RCC 7860 (cell line): ENCODE measurements around the gene PKDCC.
"Not testable (repeated sequence)": the region's sequence is repeated elsewhere in the genome, so short reads cannot be mapped to it uniquely, and the experiment has no call there.

Experiments
- DNase-seq: peaks from one replicate; pipeline ENCODE4 v3.0.0-alpha.2; 2015; ENCODE audit warnings: low spot score
- FAIRE-seq: peaks from 2 replicates; lab custom pipeline; 2012; peaks lifted over from hg19 to GRCh38; lab: Jason Lieb, UNC

PKDCC gene

DNA sequence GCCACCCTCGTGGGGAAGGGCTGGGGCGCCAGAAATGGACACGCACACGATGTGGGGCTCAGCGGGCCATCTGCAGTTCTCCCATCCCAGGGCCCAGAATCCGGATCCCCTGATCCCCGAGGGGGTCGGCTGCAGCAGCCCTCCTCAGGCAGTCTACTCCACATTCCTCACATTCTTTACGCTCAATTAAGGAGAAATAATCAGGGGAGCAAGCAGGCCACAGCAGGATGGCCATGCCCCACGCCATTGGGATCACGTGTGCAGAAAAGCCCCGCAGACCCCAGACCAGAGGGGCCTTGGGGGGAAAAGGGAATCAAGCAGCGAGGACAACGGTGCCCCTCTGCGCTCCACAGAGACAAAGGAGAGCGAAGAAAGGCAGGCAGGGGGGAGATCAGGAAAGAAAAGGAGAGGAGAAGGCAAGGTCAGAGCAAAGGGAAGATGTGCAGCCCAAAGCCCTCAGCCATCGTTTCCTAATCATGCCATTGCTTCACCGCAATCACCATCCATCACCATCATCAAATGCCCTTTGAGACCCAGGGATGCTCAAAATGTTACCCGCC lies 17.5 kb upstream of the PKDCC start:
- FAIRE-seq (no peak), DNase-seq (no peak)

DNA sequence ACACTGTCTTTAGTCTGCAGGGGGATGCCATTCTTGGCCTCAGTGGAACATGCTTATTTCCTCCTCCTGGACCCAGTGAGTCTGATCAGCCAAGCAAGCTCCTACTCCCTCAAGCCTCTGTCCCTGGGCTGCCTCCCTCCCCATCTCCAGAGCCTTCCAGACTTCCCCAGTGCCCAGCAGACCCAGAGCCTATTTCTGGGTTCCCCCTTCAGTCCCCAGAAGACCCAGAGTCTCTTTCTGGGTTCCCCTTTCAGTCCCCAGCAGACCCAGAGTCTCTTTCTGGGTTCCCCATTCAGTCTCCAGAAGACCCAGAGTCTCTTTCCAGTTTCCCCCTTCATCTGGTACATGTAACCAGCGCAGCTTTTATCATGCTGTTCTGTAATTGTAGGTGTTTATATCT lies 17.0 kb upstream of the PKDCC start:
- DNase-seq (no peak), FAIRE-seq (no peak)

DNA sequence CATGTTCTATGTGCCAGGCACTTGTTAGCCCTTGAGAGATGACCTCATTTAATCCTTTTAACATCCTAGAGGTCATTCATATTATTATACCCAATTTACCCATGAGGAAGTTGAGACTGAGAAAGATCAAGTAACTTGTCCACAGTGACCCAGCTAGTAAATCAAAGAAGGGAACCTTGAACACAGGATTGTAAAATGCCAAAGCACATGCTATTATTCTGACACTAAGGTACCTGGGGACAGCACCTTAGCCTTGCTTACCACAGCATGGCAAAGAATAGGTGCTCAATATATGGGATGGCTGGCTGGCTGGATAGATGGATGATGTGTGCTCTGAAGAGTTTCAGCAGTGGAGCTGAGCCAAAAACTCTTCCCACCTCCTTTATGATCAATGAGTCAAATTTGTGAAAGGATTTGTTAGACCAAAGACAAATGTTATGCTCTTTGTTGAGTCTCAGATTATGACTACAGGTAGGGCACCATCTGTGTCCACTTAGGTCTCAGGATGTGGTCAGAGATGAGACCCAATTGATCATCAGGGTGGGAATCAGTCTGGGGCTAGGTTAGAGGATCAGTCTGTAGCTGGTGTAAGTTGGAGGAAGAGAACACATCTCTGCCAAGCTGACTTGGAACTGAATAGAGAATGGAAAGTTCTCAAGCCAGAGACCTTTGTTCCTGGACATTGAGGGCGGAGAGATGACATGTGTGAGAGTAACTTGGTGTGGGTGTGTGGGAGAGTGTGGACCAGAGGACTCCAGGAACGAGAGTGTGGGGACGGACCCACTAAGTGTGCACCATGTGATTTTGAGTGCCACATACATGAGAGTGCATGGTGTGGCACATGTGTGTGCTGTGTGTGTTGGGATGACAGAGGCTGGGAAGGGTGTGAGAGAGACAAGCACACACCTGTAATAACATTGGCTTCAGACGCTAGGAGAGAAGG lies 16.3 kb upstream of the PKDCC start:
- FAIRE-seq, result no peak
- DNase-seq, result no peak

DNA sequence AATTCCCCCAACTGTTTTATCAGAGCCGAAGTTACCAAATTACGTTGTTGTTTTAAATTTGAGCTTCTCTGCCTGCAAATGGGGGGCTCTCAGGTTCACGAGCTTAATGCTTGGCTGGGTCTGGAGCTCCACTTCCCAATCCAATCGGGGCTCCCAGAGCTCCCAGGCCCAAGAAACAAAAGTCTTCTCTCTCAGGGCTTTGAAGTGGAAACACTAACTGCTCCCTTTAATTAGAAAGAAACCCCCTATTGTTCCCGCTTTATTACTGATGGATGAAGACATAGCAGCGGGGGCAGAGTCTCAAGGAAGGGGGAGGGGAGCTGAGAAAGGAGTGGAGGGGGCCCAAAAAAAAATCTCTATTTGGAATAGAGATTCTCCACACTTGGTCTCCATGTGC lies 15.6 kb upstream of the PKDCC start:
- DNase-seq, result no peak
- no peak for FAIRE-seq

DNA sequence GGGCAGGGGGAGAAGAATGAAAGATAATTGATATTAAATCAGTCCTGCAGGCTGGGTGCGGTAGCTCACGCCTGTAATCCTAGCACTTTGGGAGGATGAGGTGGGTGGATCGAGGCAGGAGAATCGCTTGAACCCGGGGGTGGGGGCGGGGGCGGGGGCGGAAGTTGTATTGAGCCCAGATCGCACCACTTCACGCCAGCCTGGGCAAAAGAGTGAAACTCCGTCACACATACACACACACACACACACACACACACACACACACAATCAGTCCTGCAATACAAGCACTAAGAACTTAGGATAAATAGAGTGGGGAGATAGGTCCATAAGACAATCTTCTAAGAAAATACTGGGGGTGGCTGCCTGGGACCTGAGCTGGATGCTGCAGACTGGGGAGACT lies 15.1 kb upstream of the PKDCC start:
- DNase-seq (no peak), FAIRE-seq (no peak)

- FAIRE-seq, DNase-seq: not testable (repeated sequence)
Measured at GRCh38 chr2:42034096-42034495, 13.7 kb upstream of the PKDCC start.

- DNase-seq (no peak), FAIRE-seq (no peak)
Measured at GRCh38 chr2:42035241-42035640, 12.6 kb upstream of the PKDCC start.

DNA sequence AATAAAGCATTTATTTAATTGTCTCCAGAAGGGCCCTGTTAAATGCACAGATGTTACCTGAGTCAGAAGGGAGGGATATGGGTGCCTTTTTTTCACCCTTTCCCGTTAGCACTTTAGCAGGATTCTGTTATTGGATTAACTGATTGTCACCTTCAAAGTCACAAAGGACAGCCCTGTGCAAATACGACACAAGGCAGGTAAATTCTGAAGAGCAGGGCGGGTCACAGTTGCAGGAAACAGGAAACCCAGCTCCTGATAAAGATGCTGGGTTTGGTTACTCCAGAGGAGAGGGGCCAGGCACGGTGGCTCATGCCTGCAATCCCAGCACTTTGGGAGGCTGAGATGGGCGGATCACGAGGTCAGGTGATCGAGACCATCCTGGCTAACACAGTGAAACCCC lies 11.4 kb upstream of the PKDCC start:
- no peak for DNase-seq
- no peak for FAIRE-seq

- DNase-seq (no peak), FAIRE-seq (no peak)
Measured at GRCh38 chr2:42036940-42037339, 10.9 kb upstream of the PKDCC start.

DNA sequence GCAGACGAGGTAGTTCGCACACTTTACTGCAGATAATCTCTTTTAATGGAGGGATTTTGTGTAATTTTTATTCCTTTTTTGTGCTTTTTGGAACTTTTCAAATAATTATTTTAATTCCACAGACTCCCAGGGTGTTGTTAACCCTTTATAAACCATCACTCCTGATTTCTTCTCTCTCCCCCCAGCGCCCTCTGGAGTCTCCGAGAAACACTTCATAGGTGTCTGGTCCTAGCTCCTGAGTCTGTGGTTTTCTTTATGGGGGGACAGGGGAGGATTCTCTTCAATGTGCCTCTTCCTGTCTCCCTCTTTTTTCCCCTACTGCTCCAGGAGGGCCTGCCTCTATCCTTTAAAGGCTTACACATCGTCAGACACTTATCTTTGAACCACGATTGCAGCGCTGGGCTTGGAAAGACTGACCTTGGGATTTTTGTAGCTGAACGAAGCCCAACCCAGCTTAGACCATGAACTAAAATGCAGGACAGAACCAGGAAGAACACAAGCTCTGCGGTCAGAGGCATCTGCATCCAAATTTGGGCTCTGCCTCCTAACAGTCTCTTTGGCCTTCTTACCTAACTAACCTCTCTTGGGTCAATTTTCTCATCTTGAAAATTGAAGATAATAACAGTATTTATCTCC lies 7.1 kb upstream of the PKDCC start:
- DNase-seq (no peak), FAIRE-seq (no peak)

DNA sequence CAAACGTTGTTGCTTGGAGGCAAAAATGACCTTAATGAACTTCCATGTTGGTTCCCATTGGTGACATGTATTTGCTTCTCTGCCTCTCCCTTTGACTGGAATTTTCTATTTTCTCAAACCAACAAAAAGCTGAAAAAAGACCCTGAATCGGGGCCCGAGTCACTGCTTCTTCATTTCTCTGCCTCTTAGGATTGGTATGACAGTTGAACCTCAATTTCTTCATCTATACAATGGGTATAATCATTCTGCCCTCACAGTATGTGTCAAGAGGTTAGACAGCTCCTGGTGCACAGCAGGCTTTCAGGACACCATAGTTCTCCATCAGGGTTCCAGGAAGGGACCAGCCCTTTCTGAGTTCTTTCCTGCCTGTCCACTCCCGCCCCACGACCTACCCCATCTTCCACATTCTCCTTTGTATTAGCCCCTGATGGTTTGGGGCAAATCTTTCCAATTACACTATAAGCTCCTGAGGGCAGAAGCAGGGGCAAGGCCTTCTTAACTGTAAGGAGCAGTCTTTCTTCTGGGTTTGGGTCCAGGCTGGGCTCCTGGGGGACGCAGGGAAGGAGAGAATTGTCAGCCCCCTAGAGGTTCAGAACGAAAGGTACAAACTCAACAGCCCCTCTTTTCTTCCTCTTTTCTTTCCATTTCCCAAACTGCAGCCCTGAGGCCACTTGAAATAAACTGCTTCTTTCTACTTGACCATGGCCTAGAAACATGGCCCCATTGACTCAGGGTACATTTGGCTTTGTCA lies 6.3 kb upstream of the PKDCC start:
- DNase-seq, result no peak
- no peak for FAIRE-seq

GRCh38 chr2:42042631-42043355 lies 5.0 kb upstream of the PKDCC start:
- DNase-seq, result no peak
- no peak for FAIRE-seq

DNA sequence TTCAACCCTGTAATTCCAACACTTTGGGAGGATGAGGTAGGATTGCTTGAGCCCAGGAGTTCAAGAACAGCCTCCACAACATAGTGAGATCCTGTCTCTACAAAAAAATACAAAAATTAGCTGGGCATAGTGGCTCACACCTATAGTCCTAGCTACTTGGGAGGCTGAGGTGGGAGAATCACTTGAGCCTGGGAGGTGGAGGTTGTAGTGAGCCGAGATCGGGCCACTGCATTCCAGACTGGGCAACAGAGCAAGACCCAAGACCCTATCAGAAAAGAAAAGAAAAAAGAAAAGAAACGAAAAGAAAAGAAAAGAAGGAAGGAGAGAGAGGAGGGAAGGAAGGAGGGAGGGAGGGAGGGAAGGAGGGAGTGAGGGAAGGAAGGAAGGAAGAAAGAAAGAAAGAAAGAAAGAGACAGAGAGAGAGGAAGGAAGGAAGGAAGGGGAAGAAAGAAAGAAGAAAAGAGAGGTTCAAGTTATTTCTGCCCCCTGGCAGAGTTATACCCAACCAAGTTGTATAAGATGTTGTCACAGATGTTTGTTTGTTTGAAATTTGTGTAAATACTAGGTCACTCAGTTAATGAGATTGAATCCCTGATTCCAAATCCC lies 3.9 kb upstream of the PKDCC start:
- FAIRE-seq (no peak), DNase-seq (no peak)

DNA sequence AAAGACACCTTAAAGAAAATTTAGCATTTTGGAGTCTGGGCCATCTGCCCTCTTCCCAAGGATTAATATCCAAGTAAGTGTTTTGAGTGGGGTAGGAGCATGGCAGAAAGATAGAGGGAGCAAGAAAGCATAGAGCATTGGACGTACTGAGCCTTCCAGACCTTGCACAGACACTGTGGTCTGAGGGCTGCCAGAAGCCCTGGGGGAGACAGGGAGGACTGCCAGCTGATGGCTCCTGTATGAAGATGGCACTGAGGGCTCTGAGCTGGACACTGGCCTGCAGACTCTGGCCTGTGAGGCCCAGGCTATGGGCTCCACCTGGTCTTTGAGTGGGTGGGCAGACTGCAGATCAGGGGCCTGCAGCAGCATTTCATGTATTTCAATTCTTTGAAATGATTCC lies 2.9 kb upstream of the PKDCC start:
- DNase-seq, result no peak

GRCh38 chr2:42045352-42045751 lies 2.5 kb upstream of the PKDCC start:
- no peak for DNase-seq
- no peak for FAIRE-seq

More for the DNA sequence above, 2.9 kb upstream of the PKDCC start:
- no peak for FAIRE-seq

DNA sequence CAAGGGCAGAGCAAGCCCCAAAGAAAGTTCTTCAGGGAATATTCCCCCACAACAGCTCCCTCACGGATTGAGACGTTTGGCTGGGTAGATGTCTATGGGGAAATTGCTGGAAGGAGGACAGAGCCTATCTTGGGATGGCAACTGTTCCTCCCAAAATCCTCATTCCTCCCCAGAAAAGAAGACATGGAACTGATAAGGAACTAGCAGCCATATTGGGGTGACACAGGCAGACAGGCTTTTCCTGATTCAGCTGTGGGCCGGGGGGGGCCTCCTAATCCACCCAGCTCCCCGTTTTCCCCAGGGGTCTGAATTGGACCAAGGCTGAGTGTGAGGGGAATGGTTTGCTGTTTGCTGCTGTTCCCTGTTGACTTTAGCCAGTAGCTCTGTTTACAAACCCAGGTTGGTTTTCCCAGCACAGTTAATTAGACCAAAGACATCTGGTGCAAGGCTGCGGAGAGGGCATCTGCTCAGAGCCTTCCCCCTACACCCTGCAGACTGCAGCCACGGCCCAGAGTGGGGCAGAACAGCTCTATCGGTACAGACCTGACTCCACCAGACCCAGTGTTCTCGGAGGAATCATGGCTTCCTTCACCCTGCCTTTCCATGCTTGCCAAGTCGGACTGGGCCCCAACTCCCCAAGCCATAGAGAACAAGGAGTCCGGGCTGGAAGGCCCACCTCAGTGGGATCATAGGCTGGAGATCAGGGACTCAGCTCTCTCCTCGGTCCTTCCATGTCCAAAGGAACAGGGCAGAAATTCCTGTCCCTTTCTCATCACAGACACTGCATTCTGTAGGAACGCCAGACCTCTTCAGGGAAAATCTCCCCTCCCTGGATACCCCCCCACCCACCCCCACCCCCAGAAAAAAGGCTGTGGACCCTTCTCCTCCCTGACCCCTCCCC lies 1.7 kb upstream of the PKDCC start:
- DNase-seq (no peak), FAIRE-seq (no peak)

DNA sequence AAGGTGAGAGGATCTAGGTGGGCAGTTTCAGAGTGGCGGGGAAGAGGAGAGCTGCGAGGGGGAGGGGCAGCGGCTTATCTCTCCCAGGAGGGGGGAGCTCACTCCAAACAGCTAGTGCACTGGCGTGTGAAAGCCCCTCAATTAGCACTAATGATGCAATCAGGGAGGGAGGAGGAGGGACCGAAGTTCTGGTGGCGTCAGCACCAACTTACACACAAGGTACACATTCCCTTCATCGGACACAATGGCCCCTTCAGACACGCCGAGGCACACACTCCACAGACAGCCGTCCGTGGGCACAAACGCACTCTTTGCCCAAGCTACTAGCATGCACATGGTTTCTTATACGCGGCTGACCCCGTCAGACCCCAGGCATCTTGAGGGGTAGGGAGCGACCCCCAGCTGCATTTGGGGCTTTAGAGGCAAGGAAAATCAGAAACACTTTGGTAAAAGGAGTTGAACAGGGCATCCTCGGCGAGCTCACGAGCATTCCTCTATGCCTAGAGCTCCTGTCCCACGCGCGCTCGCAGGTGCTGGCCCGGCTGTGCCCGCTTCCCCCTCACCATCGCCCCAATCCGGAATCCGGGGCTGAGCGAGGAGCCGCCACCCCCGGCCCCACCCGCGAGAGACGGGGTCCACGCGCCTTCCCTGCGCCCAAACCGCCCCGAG lies 868 bp upstream of the PKDCC start:
- no peak for DNase-seq

GRCh38 chr2:42048299-42049220 lies 739 bp downstream of the PKDCC start:
- FAIRE-seq (no peak), DNase-seq (no peak)

More for the DNA sequence above, 868 bp upstream of the PKDCC start:
- FAIRE-seq, result no peak
